Kidney tubule cell (primary cell): ENCODE measurements around the gene MTM1.

Source experiments
- DNase-seq: peaks from one replicate; pipeline ENCODE4 v3.0.0-alpha.2; 2018; ENCODE audit warnings: low spot score

MTM1 gene

DNA sequence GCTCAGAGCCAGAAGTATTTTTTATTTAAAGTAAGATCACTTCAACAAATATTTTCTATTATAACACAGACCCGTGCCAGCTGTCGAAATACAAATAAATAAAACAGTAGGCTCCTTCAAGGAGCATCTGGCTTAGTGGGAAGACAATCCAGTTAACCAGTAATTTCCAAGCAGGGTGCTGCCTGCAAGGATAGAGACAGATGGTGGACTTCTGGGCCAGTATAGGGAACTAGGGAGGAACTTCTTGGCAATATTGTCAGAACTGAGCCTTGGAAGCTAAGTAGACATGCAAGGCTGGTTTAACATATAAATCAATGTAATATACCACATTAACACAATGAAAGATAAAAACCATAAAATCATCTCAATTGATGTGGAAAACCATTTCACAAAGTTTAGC is 107.8 kb downstream of the MTM1 start:
- no peak for DNase-seq

DNA sequence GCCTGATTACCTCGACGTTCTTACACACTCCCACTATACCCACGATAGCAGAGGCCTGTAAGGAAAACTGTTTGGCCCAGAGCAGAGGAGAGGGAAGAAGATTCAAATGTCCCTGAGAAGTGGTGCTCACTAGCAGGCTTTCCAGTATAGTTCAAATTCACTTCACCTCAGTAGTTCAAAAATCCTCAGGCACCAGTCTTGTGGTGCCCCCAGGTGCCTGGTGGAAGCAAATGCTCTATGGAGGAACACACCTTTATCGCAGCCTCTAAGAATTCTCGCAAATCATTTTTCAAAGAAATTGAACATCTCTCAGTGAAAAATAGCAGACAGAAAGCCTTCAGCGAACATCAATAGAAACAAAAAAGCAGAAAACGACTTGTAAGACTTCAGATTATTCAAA is 112.6 kb downstream of the MTM1 start:
- DNase-seq = peak; percentile 49

DNA sequence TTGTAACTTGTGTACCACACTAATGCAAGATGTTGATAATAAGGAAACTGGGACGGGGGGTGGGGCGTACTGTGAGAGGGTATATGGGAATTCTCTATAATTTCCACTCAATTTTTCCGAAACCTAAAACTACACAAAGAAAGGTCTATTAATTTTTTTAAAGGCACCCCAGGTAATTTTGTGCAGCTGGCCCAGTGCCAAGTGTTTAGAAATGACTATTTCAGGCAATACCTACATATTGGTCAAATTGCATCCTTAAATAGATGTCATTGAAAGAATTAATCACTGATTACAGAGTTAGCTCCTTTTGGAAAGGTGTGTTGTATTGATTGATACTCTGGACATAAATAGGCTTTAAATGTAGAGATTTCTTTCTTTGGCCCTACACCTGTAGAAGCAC is 114.7 kb downstream of the MTM1 start:
- DNase-seq = no peak

DNA sequence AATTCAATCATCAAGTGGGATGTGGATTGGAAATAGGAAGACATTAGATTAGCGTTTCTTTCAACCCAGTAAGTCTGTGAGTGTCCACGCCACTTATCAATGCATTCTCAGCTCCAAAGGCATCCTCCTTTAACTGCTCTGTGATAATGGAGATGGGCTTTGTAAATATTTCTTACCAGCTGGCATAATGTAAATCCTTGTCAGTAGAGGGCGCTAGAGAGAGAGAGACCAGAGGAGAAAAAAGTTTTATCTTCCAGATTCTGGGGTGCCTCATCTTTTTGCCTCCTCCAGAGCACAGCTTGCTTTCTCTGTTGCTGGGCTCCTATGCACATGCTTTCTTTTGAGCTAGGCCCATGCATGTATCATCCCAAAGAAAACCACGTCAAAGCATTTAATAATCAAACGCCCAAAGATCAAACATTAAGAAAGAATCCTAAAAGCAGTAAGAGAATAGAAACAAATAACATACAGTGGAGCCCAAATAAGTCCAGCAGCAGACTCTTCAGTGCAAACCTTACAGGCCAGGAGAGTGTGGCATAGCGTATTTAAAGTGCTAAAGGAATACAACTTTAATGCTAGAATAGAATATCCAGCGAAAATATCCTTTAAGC is 115.2 kb downstream of the MTM1 start:
- peak; percentile 57 for DNase-seq

DNA sequence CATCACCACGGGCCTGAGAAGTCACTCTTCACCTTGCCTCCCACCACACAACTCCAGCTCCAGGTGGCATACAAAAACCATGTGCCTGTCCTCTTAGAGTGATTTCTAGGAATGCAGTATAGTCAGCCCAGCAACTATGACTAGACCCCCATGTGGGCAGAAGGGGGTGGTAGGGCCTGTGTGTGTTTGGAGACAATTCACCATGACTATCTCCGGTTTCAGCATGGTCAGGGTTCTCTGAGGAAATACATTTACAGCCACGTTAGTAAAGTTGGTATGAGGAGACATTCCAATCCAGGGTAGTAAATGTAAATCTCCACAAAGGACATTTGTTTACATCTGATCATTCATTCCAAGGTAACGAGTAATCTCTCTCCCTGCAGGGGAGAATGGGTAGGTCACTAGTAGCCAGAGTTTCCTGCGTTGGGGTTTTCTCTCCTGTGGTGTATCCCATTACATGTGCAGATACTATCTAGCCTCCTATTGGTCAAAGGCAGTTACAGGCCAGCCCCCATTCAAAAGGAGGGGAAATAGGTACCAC is 120.6 kb downstream of the MTM1 start:
- peak; percentile 99 for DNase-seq

DNA sequence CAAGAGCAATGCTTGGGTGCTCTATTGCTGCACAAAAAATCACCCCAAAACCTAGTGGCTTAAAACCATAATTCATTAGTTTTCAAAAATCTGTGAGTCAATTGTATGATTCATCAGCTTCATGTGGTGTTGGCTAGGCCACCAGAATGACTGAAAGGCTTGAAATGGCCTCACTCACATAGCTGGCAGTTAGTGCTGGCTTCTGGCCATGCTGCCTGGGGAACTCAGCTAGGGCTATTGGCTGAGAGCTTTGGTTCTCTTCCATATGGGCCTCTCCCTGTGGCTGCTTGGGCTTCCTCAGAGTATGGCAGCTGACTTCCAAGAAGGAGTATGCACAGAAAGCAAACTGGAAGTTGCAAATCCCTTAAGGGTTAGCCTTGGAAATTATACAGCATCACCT is 121.7 kb downstream of the MTM1 start:
- DNase-seq = peak; percentile 93

DNA sequence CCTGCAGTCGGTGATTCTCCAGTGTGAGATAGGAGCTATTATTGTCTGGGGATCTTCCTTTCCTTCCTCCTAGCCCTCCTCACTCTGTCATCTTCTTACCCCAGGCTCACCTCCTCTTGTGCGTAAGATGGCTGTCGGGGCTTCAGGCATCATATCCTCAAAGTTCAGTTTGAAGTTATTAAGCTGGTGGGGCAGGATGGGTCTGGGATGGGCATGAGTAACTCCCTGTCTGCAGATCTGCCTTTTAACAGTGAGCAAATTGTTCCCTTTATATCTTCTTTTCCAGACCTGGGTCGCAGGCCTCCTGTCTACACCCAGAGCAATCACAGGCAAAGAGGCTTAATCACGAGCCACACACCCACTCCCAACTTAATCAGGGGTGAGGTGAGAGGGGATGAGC is 123.9 kb downstream of the MTM1 start:
- no peak for DNase-seq

DNA sequence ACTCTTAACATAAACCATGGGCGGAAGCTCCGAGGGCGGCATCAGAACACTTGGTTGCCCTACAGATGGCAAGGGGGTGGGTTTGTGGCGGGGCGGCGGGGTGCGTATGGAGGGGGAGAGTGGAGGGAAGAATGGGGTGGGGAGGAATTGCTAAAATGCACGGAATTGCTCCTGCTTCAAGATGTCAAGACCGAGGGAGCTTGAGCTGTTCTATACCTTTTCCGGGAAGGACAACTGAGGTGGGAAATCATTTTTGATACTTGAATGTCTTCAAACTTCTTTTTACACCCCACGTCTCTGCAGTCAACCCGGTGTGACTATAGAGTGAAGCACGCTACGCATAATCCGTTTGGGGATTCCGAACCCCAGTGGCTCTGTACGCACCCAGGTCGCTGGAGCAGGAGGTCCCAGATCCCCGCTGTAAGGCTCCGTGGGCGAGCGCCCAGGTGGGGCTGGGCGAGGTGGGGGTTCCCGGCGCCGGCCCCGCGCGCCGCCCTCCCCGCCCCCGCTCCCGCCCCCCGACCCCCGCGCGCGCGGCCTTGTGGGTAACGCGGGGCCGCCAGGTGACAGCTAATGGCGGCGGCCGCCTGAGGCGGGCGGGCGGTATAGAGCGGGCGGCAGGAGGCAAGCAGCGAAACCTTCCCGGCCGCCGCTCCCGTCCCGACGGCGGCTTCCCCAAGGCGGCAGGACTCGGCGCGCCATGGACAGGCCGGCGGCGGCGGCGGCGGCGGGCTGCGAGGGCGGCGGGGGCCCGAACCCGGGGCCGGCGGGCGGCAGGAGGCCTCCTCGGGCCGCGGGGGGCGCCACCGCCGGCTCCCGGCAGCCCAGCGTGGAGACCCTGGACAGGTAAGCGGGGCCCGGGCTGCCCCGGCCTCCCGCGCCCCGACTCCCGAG is 124.7 kb downstream of the MTM1 start, which contains the start of gene MTMR1:
Gene MTMR1 (plus strand): TSS at position 566 of the 894 bp plus-strand sequence. CDS start 135 bp downstream, at position 701.
- peak; percentile 30 for DNase-seq

DNA sequence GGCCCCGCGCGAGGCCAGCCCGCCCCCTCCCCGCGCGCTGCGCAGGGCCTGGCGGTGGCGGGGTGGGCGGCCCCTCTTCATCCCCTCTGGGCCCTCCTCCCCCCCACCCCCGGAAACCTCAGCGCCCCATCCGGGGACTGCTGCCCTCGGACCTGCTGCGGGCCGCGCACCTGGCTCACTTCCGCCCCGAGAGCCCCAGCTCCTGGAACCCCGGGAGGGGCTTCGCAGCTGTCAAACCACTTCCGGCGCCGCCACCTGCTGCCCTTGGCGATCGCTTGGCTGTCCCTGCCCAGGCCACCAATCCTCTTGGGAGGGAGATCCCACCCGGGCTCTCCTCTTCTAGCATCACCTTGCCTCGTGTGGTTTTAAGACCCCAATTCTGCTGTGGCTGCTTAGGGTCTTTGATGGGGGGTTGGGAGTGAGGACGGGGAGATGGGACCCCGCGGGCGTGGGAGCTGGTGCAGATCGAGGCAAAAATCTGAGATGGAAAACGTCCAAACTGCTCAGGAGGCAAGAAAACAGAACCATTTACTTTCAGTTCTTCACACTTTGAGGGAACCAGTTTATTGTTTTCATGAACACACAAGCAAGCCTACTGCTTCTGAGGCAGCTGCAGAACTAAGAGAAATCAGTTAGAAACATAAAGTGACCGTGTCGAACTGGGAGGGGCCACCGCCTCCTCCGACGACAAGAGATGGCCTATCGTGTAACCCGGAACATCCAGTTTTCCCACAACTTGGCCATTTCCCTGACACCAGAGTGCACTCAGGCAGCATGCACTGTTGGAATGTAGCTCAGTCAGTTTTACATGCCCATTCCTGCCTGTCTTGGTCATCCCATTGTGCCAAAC is 125.5 kb downstream of the MTM1 start:
- DNase-seq = peak; percentile 87

DNA sequence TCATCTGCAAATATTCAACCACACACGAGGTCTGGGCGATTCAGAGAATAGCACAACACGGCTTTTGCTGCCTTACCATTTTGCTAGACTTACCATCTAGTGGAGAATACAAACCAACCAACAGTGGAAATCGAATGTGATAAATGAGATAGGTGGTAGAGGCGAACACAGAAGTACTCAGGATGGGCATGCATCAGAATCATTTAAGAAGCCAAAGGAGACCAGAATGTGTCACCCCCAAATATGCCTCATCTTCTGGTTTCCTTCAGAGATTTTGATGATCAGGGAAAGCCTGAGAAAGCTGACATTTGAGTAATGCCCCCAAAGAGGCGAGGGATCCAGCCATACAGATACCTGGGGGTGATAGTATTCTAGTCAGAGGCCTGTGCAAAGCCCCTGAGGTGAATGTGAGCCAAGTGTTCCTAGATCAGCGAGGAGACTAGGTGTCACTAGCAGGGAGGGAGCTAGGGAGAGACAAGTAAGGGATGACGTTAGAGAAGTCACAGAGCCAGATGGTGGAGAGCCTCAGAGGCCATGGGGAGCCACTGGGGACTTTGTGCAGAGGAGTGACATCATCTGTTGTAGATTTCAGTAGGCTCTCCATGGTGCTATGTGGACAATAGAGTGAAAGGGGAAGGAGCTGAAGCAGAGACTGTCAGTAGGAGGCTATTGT is 126.5 kb downstream of the MTM1 start:
- DNase-seq = no peak

DNA sequence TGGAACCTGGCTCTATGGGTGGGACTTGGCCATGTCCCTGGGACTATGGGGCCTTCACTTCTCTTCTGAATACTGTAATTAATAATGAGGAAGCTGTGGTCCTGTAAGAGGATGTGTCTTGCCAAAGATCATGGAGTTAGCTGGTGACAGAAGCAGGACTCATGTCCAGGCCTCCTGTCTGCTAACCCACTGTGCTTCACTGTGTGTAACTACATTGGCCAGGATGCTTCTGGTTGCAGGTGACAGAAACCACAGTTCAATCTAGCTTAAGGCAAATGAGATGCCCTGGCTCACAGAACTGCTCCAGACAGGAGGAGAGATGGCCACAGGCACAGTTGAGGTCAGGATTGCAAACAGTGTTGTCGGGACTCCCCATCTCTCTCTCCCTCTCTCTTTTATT is 127.9 kb downstream of the MTM1 start:
- DNase-seq = no peak

DNA sequence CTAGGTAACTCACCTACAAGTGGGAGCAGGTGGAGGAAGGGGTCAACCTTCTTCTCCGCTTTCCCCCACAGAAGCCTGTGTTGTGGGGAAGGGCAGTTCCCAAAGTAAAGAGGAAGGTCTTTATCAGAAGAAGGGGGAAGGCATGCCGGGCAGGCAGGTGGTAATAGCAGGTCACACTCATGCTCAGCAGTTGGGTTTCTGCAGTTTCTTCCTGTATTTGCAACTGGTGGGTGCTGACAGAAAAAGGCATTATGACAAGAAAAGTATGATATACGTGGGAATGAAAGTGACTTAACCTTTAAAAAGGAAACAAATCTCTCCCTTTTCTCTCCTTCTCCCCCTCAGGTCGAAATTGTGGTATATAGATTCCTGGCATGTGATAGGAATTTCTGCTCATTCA is 128.4 kb downstream of the MTM1 start:
- no peak for DNase-seq

DNA sequence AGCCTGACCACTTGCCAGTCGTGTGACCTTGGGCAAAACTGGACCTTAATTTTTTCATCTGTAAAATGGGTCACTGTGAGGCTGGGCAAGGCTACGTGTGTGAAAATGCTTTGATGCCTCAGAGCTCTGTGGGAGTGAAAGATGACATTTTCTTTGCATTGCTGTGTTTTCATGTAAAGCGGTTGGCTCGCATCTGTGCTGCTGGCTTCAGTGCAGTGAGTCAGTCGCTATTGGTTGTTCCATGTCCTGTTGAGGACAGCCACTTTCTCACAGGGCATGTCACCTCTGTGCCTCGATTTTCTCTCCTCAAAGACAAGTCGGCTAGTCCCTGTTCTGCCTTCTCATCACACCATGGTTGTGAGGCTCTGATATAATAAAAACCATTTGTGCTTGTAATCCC is 129.2 kb downstream of the MTM1 start:
- no peak for DNase-seq

DNA sequence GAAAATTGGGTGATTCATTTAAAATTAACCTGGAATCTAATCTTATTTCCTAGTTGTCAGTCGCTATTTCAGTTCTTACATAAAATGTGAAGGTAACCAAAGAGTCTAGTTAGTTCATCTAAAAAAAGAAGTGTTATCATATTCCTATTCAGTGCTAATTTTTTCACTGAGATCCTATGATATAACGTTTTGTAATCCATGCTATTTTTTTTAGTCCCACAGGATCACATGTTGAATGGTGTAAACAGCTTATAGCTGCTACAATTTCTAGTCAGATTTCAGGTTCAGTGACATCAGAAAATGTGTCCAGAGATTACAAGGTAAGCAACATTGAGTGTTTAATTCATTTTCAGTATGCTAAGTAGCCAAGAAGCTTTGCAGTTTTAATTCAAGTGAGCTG is 130.6 kb downstream of the MTM1 start:
- no peak for DNase-seq

DNA sequence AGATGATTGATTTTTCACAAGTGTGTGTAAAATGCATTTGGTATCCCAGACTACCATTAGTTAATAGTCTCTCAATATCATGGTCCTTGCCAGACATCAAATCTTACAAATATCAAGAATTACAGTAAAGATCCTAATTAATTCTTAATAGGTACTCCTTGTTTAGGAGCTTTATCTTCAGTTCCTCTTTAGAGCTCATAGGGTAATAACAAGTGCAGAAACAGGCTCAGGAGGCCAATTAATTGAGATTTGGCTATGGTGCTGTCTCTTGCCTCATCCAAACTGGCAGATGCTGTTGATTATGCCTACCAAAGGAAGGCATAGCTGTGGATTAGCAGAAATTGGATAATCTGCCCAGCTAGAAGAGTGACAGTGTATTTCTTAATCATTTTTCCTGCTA is 131.7 kb downstream of the MTM1 start:
- no peak for DNase-seq

DNA sequence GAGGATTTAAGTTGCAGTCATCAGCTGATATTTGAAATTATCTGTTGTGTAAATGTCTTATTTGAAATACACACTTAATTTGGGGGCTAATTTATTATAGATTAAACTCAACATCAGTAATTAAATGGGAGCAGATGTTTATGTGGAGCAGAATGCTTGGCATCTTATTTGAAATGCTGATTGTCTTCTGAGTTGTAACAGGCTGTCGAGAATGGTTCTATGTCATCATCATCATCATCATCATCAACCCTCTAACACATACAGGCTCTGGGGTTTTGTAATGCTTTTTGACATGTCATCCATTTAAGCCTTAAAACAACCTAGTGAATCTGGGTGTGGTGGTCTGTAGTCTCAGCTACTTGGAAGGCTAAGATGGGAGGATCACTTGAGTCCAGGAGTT is 133.0 kb downstream of the MTM1 start:
- no peak for DNase-seq

DNA sequence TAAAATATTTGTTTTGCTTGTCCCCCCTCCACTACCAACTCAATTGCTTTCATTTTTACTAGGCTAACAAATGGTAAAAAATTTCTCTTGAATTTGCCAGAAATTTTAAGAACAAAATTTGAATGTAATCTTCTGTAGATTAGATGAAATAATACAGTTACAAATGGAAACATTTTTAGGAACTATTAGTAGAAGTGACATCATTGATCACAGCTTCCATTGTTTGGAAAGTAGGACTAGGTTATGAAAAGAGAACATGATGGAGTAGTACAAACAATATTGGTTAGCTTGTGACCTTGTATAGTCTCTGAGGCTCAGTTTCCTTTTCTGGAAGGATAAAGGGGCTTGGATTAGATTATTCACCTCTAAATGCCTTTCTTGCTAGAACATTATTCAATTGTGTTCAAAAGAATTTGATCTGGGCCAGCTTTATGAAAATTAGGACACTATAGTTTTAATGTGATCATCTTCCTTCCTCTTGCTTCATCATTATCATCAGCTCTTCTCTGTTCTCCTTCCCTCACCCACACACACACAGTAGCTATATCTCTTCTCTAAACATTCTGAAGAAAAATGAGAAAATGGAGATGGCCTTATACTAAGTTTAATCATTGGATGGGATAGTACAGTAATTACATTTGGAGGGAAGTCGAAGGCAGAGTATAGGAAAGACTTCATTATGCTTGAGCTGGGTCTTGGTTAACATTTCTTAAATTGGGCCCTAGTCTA is 134.7 kb downstream of the MTM1 start:
- DNase-seq = no peak

DNA sequence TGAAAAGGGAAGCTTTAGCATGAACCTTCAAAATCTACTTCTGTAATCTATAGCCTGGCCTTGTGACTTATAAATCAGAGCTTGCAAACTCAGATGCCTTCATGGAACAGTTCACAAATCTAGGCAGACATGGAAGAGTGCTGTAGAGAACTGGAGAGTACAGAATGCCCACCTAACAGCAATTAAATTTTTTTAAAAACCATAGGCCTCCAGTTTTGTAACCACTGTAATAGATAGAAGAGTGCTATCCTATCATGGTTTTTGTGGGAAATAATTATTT is 135.2 kb downstream of the MTM1 start:
- DNase-seq = no peak

DNA sequence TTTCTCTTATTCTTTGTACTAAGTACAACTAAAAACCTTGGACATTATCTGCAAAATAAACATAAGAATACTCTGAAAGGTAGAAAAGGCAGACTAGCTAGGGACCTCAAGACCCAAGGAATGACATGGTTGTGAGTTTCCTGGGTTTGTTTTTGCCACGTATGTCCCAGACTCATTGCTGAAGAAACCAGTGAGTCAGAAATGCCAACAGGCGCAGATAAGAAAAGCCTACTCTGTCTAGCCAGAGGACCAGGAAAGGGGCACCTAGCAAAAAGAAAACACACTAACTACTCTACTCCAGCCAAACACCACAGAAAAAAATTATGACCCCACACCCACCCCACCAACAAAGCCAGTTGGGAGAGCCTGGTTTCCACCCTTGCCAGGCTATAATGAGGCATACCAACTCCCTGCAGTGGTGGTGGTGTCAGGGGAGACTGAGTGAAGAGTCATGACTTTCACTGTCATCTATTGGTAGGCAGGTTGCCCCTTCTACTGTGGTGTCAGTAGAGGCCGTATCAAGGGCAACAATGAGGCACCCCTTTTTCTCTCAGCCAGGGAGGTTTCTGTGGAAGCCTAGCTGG is 135.7 kb downstream of the MTM1 start:
- DNase-seq = peak; percentile 56

DNA sequence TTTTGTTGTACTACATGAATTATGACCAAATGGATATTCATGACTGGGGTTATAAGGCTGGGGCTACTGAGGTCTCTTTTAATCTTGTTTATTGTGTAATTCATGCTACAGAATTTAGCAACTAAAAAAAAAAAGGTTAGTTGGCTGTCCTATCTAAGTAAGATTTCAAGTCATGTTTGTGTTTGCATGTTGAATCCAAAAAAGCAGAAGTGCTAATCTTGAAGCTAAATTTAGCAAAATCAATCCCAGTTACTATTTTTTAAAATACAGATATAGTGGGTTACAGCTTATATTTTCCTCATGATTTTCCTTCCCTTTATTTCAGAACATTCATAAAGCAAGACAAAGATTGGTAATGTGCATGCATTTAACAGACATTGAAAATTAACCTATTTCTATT is 144.2 kb downstream of the MTM1 start:
- DNase-seq = no peak

DNA sequence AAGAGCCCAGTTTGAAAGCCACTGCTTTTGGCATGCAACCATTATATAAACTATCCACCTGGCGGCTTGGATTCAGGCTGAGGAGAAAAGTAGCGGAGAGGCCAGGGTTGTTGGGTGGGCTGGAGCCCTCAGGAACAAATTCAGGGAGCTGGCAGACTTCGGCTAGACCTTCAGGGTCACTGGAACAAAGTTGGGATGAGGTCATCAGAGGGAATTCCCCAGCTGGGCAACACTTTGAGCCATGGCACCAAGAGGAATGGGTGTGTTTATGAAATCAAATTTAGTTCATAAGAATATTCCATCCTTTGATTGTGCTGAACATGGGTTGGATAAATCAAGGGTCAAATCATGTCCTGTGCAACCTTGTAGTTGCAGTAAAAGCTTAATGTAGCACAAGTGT is 146.8 kb downstream of the MTM1 start:
- peak; percentile 32 for DNase-seq
